ENCODE results near the gene PDLIM7. TPM values are rescaled to one million over a fixed set of nuclear protein-coding genes. Genes with fewer than 3 reads are reported as not detected.
A peak's percentile ranks its signal among the peaks of the same experiment; 100 is the strongest.

Gene PDLIM7
- total RNA-seq, 1 experiment from 2014 or later: 132 TPM

GRCh38 chr5:177512736-177513380 lies 15.5 kb upstream of the PDLIM7 start:
- Histone ChIP-seq H3K27ac (ENCODE audit: low read depth, low read length, poor library complexity, severe bottlenecking) (no peak overlapping the region), H3K4me1 (ENCODE audit: insufficient read depth, low read length, poor library complexity, severe bottlenecking) (no peaks in the 10 kb centered on the region), H3K36me3 (ENCODE audit: insufficient read depth, low read length, poor library complexity, severe bottlenecking) (peaks cover 54% of the 10 kb centered on the region), H3K9me3 (ENCODE audit: low read depth, low read length, poor library complexity, severe bottlenecking) (no peaks in the 10 kb centered on the region), H3K27me3 (replicated peaks; ENCODE audit: insufficient read depth, low read depth, low read length, poor library complexity) (no peaks in the 10 kb centered on the region), H3K4me3 (ENCODE audit: low read depth, low read length, poor library complexity, severe bottlenecking) (no peak overlapping the region)
- intact Hi-C loops (cut with micrococcal nuclease; ENCODE audit: unreplicated experiment): no loop called here
- TF ChIP-seq CTCF (conservative IDR thresholded peaks at IDR 0.05; ENCODE audit: low read depth, low read length): no peak
- TF ChIP-seq EZH2 (IDR thresholded peaks at IDR 0.05; ENCODE audit: borderline replicate concordance, low read depth, low read length, poor library complexity, severe bottlenecking): no peak
- no peak for DNase-seq (ENCODE audit: low spot score)
- BruUV-seq (replicated peaks): no TSS peak
- ChIA-PET CTCF (no interaction called here), POLR2A (ENCODE audit: low non-redundant PET) (no interaction called here)

GRCh38 chr5:177511796-177512675 lies 14.6 kb upstream of the PDLIM7 start:
- BruUV-seq (replicated peaks): TSS peak; percentile 40
- Histone ChIP-seq H3K27me3 (replicated peaks; ENCODE audit: insufficient read depth, low read depth, low read length, poor library complexity) (no peaks in the 10 kb centered on the region), H3K36me3 (ENCODE audit: insufficient read depth, low read length, poor library complexity, severe bottlenecking) (peaks cover 54% of the 10 kb centered on the region), H3K4me1 (ENCODE audit: insufficient read depth, low read length, poor library complexity, severe bottlenecking) (no peaks in the 10 kb centered on the region), H3K27ac (ENCODE audit: low read depth, low read length, poor library complexity, severe bottlenecking) (no peak overlapping the region), H3K9me3 (ENCODE audit: low read depth, low read length, poor library complexity, severe bottlenecking) (no peaks in the 10 kb centered on the region), H3K4me3 (ENCODE audit: low read depth, low read length, poor library complexity, severe bottlenecking) (no peak overlapping the region)
- no peak for DNase-seq (ENCODE audit: low spot score)
- ChIA-PET POLR2A (ENCODE audit: low non-redundant PET) (no interaction called here), CTCF (no interaction called here)
- TF ChIP-seq EZH2 (IDR thresholded peaks at IDR 0.05; ENCODE audit: borderline replicate concordance, low read depth, low read length, poor library complexity, severe bottlenecking) (no peak), CTCF (conservative IDR thresholded peaks at IDR 0.05; ENCODE audit: low read depth, low read length) (no peak)
- intact Hi-C loops (cut with micrococcal nuclease; ENCODE audit: unreplicated experiment): no loop called here

GRCh38 chr5:177511181-177511580 lies 13.8 kb upstream of the PDLIM7 start:
- Histone ChIP-seq H3K27me3 (replicated peaks; ENCODE audit: insufficient read depth, low read depth, low read length, poor library complexity) (no peaks in the 10 kb centered on the region), H3K9me3 (ENCODE audit: low read depth, low read length, poor library complexity, severe bottlenecking) (no peaks in the 10 kb centered on the region), H3K27ac (ENCODE audit: low read depth, low read length, poor library complexity, severe bottlenecking) (no peak overlapping the region), H3K36me3 (ENCODE audit: insufficient read depth, low read length, poor library complexity, severe bottlenecking) (peaks cover 54% of the 10 kb centered on the region), H3K4me1 (ENCODE audit: insufficient read depth, low read length, poor library complexity, severe bottlenecking) (no peaks in the 10 kb centered on the region), H3K4me3 (ENCODE audit: low read depth, low read length, poor library complexity, severe bottlenecking) (no peak overlapping the region)
- DNase-seq (ENCODE audit: low spot score): no peak
- POLR2A ChIA-PET (ENCODE audit: low non-redundant PET): no interaction called here
- intact Hi-C loops (cut with micrococcal nuclease; ENCODE audit: unreplicated experiment): no loop called here
- CTCF ChIA-PET: no interaction called here
- TF ChIP-seq CTCF (conservative IDR thresholded peaks at IDR 0.05; ENCODE audit: low read depth, low read length) (no peak), EZH2 (IDR thresholded peaks at IDR 0.05; ENCODE audit: borderline replicate concordance, low read depth, low read length, poor library complexity, severe bottlenecking) (no peak)
- no TSS peak for BruUV-seq (replicated peaks)
